HEK293T (cell line): ENCODE results near the gene DMD.

Experiments used
- CTCF ChIA-PET: fragments of 350-600 bp; formaldehyde crosslinking; extraction: SDS; loops from one replicate; lab custom pipeline; 2021; ENCODE audit warnings: antibody characterized with exemption, inconsistent platforms; lab: Yijun Ruan, JAX
- POLR2A ChIA-PET: fragments of 350-600 bp; formaldehyde crosslinking; extraction: SDS; loops from one replicate; lab custom pipeline; 2020; ENCODE audit warnings: antibody characterized with exemption, inconsistent platforms; lab: Yijun Ruan, JAX
- DNase-seq: peaks from one replicate; pipeline ENCODE4 v3.0.0; 2012; ENCODE audit warnings: mixed read lengths; ENCODE audit errors: extremely low spot score
- ARNT ChIP-seq: fragments of 450-650 bp; IDR thresholded peaks from 2 replicates; pipeline ENCODE4 v1.6.1; 2017; ENCODE audit warnings: mild to moderate bottlenecking
- BHLHE40 ChIP-seq: fragments of 450-650 bp; IDR thresholded peaks from 2 replicates; pipeline ENCODE4 v1.6.1; 2016; ENCODE audit warnings: mild to moderate bottlenecking, moderate library complexity, borderline replicate concordance
- CTBP1 ChIP-seq: fragments of 450-650 bp; IDR thresholded peaks from 2 replicates; pipeline ENCODE4 v1.6.1; 2016; ENCODE audit warnings: borderline replicate concordance
- ELF4 ChIP-seq: fragments of 450-650 bp; IDR thresholded peaks from 2 replicates; pipeline ENCODE4 v1.6.1; 2017; ENCODE audit warnings: antibody characterized with exemption
- FOXA1 ChIP-seq: fragments of 450-650 bp; IDR thresholded peaks from 2 replicates; pipeline ENCODE4 v1.6.1; 2016; ENCODE audit warnings: mild to moderate bottlenecking
- FOXK2 ChIP-seq: fragments of 450-650 bp; IDR thresholded peaks from 2 replicates; pipeline ENCODE4 v1.6.1; 2016; ENCODE audit warnings: mild to moderate bottlenecking
- FOXM1 ChIP-seq: fragments of 450-650 bp; IDR thresholded peaks from 2 replicates; pipeline ENCODE4 v1.6.1; 2017; ENCODE audit warnings: mild to moderate bottlenecking, borderline replicate concordance
- HDGF ChIP-seq: fragments of 450-650 bp; IDR thresholded peaks from 2 replicates; pipeline ENCODE4 v1.6.1; 2017; ENCODE audit warnings: antibody characterized with exemption, borderline replicate concordance
- L3MBTL2 ChIP-seq: fragments of 450-650 bp; conservative IDR thresholded peaks from 2 replicates; pipeline ENCODE4 v1.6.1; 2016; ENCODE audit warnings: mild to moderate bottlenecking
- LEF1 ChIP-seq: fragments of 450-650 bp; IDR thresholded peaks from 2 replicates; pipeline ENCODE4 v1.6.1; 2017; ENCODE audit warnings: mild to moderate bottlenecking, borderline replicate concordance
- NFRKB ChIP-seq: fragments of 450-650 bp; IDR thresholded peaks from 2 replicates; pipeline ENCODE4 v1.6.1; 2016; ENCODE audit warnings: mild to moderate bottlenecking, moderate library complexity
- SP1 ChIP-seq: fragments of 450-650 bp; IDR thresholded peaks from 2 replicates; pipeline ENCODE4 v1.6.1; 2017
- SUZ12 ChIP-seq: fragments of 450-650 bp; IDR thresholded peaks from 2 replicates; pipeline ENCODE4 v1.6.1; 2016; ENCODE audit warnings: mild to moderate bottlenecking
- TARDBP ChIP-seq: fragments of 450-650 bp; IDR thresholded peaks from 2 replicates; pipeline ENCODE4 v1.6.1; 2016
- ZNF384 ChIP-seq: fragments of 450-650 bp; IDR thresholded peaks from 2 replicates; pipeline ENCODE4 v1.6.1; 2016
- TF ChIP-seq, protein P1 (sequence below): fragments of 450-650 bp; IDR thresholded peaks from 2 replicates; pipeline ENCODE4 v1.6.1; 2016

Gene DMD

DNA sequence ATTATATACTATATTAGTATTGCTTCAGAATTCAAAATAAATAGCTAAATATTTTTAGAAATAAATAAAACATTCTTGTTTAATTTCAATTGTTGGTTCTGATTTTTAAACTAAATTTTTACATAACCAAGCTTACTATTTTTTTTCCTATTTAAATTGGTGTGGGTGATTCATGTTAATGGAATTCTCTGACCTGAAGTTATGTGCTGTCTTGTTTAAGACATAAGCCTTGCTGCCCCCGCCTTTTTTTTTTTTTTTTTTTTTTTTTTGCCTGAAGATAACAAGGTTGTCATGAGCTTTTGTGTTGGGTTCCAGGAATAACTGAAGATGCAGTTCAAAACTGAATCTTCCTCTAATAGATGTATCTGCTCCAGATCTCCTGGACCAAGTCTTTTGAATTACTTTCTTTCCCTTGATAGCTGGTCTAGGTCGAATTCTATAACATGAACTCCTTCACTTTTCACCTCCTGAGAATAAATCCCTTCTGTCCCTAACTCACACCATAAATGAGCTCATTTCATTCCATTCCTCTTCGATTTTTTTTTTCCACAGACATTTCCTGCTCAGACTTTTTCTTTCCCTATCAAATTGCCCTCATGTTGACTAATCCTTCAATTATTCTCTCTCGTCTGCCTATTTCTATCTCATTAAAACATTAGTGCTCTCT, 1878.1 kb downstream of the DMD start:
- no peak for DNase-seq
- ChIA-PET POLR2A (no interaction called here), CTCF (no interaction called here)
- TF ChIP-seq FOXM1 (no peak), SP1 (no peak), L3MBTL2 (no peak), HDGF (no peak), NFRKB (no peak)
- TF ChIP-seq, protein P1, sequence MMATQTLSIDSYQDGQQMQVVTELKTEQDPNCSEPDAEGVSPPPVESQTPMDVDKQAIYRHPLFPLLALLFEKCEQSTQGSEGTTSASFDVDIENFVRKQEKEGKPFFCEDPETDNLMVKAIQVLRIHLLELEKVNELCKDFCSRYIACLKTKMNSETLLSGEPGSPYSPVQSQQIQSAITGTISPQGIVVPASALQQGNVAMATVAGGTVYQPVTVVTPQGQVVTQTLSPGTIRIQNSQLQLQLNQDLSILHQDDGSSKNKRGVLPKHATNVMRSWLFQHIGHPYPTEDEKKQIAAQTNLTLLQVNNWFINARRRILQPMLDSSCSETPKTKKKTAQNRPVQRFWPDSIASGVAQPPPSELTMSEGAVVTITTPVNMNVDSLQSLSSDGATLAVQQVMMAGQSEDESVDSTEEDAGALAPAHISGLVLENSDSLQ, result no peak

DNA sequence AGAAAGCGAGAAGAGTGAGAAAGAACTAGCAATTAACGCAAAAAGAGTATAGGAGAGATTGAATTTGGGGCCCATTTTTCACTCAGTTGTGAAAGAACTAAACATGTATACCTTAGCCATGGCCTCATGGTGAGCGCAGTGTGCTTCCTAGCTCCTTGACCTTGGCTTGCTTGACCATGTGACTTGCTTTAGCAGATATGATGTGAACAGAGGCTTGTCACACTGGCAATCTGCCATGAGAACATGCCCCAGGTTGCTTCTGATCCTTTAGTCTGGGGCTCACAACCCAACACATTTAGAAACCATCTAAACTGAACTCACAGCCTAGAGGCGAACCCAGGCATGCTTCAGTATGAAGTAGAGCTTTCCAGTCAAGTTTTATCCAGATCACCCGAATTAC, 1879.4 kb downstream of the DMD start:
- ChIA-PET CTCF (no interaction called here), POLR2A (no interaction called here)
- TF ChIP-seq ZNF384 (no peak), LEF1 (no peak), TARDBP (no peak), SP1 (no peak), ARNT (no peak), BHLHE40 (no peak), SUZ12 (no peak), CTBP1 (no peak), NFRKB (no peak), FOXA1 (no peak), FOXK2 (no peak), HDGF (no peak), ELF4 (no peak)
- no peak for DNase-seq

DNA sequence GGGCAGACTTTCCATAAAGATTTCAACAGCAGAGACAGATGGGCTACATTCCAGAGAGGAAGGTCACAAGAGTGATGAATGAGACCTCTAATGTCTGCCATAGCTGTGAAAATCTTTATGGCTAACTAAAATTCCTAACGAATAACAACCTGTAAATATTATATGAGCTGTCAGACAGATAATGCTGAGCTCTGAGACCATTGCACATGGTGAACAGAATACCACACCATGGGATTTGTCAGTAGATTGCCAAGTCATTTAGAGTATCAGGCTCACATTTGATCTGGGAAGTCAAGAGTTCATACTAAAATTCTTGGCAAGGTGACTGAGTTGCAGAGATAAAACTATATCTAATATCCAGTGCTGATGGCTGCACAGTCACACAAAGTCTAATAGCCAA, 1880.3 kb downstream of the DMD start:
- TF ChIP-seq SUZ12, result no peak
- no peak for TF ChIP-seq FOXK2
- no peak for TF ChIP-seq SP1
- no peak for TF ChIP-seq ELF4
- TF ChIP-seq FOXA1, result no peak
- TF ChIP-seq, protein P1, result no peak
- no peak for TF ChIP-seq ZNF384
- ChIA-PET CTCF (no interaction called here), POLR2A (no interaction called here)
- DNase-seq, result no peak

DNA sequence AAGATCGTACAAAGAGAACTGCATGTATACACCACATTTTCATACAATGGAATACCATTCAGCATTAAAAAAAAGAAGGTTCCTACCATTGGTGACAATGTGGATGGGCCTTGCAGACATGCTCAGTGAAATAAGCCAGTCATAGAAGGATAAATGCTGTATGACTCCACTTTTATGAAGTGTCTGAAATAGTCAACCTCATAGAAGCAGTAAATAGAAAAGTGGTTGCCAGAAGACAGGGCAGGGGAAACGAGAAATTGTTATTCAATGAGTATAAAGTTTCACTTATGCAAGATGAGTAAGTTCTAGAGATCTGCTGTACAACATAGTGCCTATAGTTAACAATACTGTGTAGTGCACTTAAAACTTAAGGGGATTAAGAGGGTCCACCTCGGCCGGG, 1882.1 kb downstream of the DMD start:
- POLR2A ChIA-PET, result no interaction called here
- TF ChIP-seq FOXM1 (no peak), ZNF384 (no peak), HDGF (no peak), FOXA1 (no peak), CTBP1 (no peak)
- TF ChIP-seq, protein P1, result no peak
- no peak for DNase-seq
- CTCF ChIA-PET, result no interaction called here

- ChIA-PET CTCF (no interaction called here), POLR2A (no interaction called here)
- no peak for DNase-seq
- no peak for TF ChIP-seq FOXK2
- no peak for TF ChIP-seq BHLHE40
- no peak for TF ChIP-seq ELF4
- TF ChIP-seq, protein P1, result no peak
- no peak for TF ChIP-seq SP1
- TF ChIP-seq TARDBP, result no peak
- no peak for TF ChIP-seq ARNT
- TF ChIP-seq FOXM1, result no peak
- no peak for TF ChIP-seq SUZ12
- TF ChIP-seq FOXA1, result no peak
- TF ChIP-seq HDGF, result no peak
- TF ChIP-seq NFRKB, result no peak
- no peak for TF ChIP-seq L3MBTL2
- no peak for TF ChIP-seq LEF1
- TF ChIP-seq CTBP1, result no peak
- no peak for TF ChIP-seq ZNF384
These were observed 1887.7 kb downstream of the DMD start for GRCh38 chrX:31323658-31324057.

DNA sequence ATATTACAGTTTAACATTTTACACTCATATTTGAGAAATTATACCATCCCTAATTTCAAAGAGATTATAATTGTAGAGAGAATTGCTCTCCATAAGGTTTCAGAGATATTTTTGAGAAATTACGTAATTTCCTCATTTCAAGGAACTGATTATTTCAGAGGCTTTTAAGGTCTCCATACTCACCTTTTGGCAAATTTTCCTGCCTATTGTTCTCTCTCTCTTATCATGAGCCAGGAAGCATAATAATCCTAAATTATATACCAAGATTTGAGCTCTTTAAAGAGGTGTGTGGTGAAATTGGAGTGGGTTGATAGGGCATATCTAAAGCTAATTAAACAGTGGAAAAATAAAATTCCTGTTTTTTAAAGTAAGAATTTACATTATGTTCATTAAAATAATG, 1890.6 kb downstream of the DMD start:
- DNase-seq, result no peak
- TF ChIP-seq FOXM1 (no peak), FOXA1 (no peak), HDGF (no peak), CTBP1 (no peak), SUZ12 (no peak), SP1 (no peak), TARDBP (no peak), FOXK2 (no peak), ELF4 (no peak), NFRKB (no peak)
- TF ChIP-seq, protein P1, result no peak
- POLR2A ChIA-PET, result no interaction called here
- CTCF ChIA-PET, result no interaction called here
